ENCODE measurements around the gene ZNF438. TPM values are rescaled to one million over a fixed set of nuclear protein-coding genes. Genes with fewer than 3 reads are reported as not detected.

Gene ZNF438
- total RNA-seq, 1 experiment from 2014 or later: 0.83 TPM

- H3K56ac ChIP-seq (ENCODE audit: insufficient read length, low read depth, low read length): no peak overlapping the region
- H2BK5ac ChIP-seq (ENCODE audit: insufficient read length, low read length): no peak overlapping the region
- no peak overlapping the region for H2BK15ac ChIP-seq (ENCODE audit: low read depth, low read length)
- Mint-ChIP-seq H3K4me1 (peaks cover 38 to 41% of the 10 kb centered on the region in 2 experiments), H3K9me3 (peaks cover 0 to 6% of the 10 kb centered on the region in 2 experiments; a peak in 2 of 5 replicates), H3K27me3 (ENCODE audit: low read depth) (peaks cover 47% of the 10 kb centered on the region), H3K36me3 (ENCODE audit: insufficient read depth in 1 of 3, low read depth in 3 of 3) (no peaks in the 10 kb centered on the region), H3K4me3 (peak overlapping the region; percentile 76 to 80), H3K27ac (no peak overlapping the region; a peak in 1 of 7 replicates)
- no peak overlapping the region for H4K8ac ChIP-seq (replicated peaks; ENCODE audit: insufficient read length, low read depth, low read length)
- no peak overlapping the region for H3K18ac ChIP-seq (ENCODE audit: insufficient read length, low read depth, low read length)
- no peak overlapping the region for H2BK20ac ChIP-seq (ENCODE audit: low read depth, low read length, poor library complexity, severe bottlenecking)
- no peak overlapping the region for H2BK12ac ChIP-seq (ENCODE audit: insufficient read length, low read depth, low read length)
- H2AFZ ChIP-seq (ENCODE audit: low read length): no peak overlapping the region
- H2BK120ac ChIP-seq (ENCODE audit: low read depth, low read length, poor library complexity, severe bottlenecking): no peak overlapping the region
- no peaks in the 10 kb centered on the region for H3K27me3 ChIP-seq (ENCODE audit: insufficient read depth, low read length)
- H4K91ac ChIP-seq (ENCODE audit: insufficient read length, low read depth, low read length): no peak overlapping the region
- no peak overlapping the region for H2AK5ac ChIP-seq (ENCODE audit: insufficient read length, low read length)
- no peak for TF ChIP-seq CTCF (conservative IDR thresholded peaks at IDR 0.05)
- WGBS (ENCODE audit: extremely low coverage, insufficient read length, low lambda C conversion rate): no CpG with 5 or more reads among the region's 5 CpGs
- H3K9me3 ChIP-seq (ENCODE audit: control insufficient read depth, low read depth, low read length): no peaks in the 10 kb centered on the region
- H3K23me2 ChIP-seq (ENCODE audit: insufficient read length, low read depth, low read length, poor library complexity, severe bottlenecking): no peaks in the 10 kb centered on the region
- H3K14ac ChIP-seq (ENCODE audit: insufficient read depth, low read length): no peak overlapping the region
- no peaks in the 10 kb centered on the region for H3K79me2 ChIP-seq (ENCODE audit: insufficient read depth, low read length)
- H4K5ac ChIP-seq (ENCODE audit: insufficient read length, low read depth, low read length): no peak overlapping the region
- H3K23ac ChIP-seq (ENCODE audit: insufficient read length, low read depth, low read length): no peak overlapping the region
- H3K4me1 ChIP-seq (ENCODE audit: insufficient read depth, low read length): peaks cover 4% of the 10 kb centered on the region; the same call in 1 of the 2 replicates
- no peak overlapping the region for H3K27ac ChIP-seq (ENCODE audit: insufficient read length, low read depth, low read length)
- H3K9ac ChIP-seq (ENCODE audit: extremely low read depth, insufficient read length, low read length): peak overlapping the region; percentile 4
- DNase-seq: no peak
- H3T11ph ChIP-seq (ENCODE audit: low read length): no peak overlapping the region
- H3K4me2 ChIP-seq (ENCODE audit: insufficient read depth, insufficient read length, low read length): peak overlapping the region; percentile 71
- no peaks in the 10 kb centered on the region for H3K79me1 ChIP-seq (ENCODE audit: insufficient read depth, low read depth, low read length, poor library complexity, severe bottlenecking)
- no peak overlapping the region for H3K4ac ChIP-seq (ENCODE audit: low read depth, low read length)
- no peaks in the 10 kb centered on the region for H4K20me1 ChIP-seq (ENCODE audit: control insufficient read depth, insufficient read depth, insufficient read length)
These were observed 484 bp downstream of the ZNF438 start for GRCh38 chr10:31031205-31031557.
